HG02840 (cell line): ENCODE data around the gene ZNF283.
"Not testable (repeated sequence)": the region's sequence is repeated elsewhere in the genome, so short reads cannot be mapped to it uniquely, and the experiment has no call there.

Source experiments
- ATAC-seq: cut with Tn5 transposase; IDR thresholded peaks from one replicate; pipeline ENCODE4 v1.9.1; 2021; ENCODE audit warnings: mild to moderate bottlenecking, moderate library complexity, moderate number of reproducible peaks; ENCODE audit not compliant: unreplicated experiment, low FRiP score

The ZNF283 gene

DNA sequence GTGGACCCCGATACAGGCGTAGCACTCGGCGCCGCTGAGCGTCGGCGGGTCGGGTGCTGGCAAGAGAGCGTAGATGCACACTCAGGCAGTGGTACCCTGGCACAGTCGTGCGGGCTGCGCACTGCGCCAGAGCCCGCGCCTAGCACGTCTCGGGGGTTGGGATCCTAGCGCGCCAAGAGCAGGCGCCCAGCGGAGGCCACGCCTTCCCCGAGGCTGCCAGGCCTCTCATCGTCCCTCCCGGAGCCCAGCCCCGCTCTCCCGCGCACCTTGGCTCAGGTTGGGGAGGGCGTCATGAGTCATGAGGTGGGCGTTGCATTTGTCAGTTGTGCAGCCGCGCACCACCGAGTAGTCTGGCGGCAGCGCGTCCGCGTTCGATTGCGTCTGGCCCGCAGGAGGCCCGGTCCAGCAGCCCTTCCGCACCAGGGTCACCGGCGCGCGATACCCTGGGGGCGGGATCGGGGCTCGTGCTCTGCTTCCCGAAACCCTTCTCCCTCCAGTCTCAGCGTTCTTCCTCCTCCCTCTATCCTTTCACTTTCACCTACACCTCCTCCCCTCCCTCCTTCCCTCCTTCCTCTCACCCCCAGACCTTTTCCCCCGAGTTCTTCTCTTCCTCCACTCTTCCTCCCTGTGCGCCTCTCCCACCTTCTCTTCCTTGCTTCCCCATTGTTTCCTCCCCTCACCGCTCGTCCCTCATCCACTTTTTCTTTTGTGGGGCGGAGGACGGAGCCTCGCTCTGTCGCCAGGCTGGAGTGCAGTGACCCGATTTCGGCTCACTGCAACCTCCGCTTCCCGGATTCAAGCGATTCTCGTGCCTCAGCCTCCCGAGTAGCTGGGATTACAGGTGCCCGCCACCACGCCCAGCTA is 28.3 kb upstream of the ZNF283 start:
- ATAC-seq: no peak

- no peak for ATAC-seq
These were observed 27.5 kb upstream of the ZNF283 start for GRCh38 chr19:43799502-43800142.

DNA sequence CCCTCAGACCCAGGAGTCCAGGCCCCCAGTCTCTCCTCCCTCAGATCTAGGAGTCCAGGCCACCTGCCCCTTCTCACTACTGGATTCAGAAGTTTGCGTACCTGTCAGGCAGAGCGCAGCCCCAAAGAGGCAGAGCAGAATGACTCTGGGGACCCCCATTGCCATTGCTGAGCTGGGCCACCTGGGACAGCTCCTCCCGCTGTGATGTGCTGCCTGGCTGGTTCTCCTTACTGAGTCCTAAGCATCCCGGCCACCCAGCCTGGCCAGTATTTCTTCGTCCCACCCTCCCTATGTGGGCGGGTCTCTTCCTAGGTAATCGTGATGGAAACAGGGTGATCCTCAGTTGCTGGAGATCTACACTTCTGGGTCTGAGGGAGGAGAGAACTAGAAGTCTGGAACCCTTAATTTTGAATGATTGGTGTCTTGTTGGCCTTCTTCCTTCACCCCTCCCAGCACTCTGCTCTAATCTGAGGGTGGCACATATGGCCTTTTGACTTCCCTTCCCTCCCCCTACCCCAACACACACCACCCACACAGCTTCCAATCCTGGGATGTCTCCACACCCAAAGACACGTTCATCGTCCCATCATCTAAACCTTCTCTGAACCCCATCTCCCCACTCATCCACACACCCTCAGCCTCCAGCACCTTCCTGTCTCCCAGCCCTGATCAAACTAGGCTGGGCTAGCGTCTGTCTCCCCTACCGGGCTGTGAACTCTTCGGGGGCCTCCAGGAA is 24.7 kb upstream of the ZNF283 start, which contains the start of gene LYPD5:
TSS of gene LYPD5 (minus strand) at position 232 of the 736 bp plus-strand sequence. CDS start at position 165, 67 bp downstream.
- ATAC-seq: no peak

DNA sequence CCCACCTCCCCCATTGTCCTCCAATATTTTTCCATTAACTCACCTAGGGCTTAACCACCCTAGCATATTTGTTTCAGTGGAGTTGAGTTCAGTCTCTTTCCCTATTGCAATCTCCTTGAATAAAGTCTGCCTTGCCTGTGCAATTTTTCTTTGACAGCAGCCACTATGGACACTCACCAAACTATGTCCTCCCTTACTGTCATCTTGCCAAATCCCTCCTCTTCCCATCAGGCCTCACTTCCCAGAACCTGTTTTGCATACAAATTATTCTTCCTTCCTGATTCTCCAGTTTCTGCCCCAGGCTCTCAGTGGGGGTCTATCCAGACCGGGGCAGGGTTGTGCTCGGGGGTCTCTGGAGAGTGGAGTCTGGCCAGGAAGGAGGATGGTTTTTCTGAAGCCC is 22.7 kb upstream of the ZNF283 start:
- no peak for ATAC-seq

DNA sequence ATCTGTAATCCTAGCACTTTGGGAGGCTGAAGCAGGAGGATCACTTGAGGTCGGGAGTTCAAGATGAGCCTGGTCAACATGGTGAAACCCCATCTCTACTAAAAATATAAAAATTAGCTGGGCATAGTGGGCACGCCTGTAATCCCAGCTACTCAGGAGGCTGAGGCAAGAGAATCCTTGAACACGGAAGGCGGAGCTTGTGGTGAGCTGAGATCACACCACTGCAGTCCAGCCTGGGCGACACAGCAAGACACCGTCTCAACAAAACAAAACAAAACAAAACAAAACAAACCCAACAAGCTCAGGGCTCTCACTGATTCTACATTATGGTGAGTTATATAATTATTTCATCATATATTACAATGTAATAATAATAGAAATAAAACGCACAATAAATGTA is 20.7 kb upstream of the ZNF283 start:
- not testable (repeated sequence) for ATAC-seq

- no peak for ATAC-seq
These were observed 20.3 kb upstream of the ZNF283 start for GRCh38 chr19:43806848-43807247.

GRCh38 chr19:43807651-43808050 is 19.5 kb upstream of the ZNF283 start:
- ATAC-seq: no peak

- no peak for ATAC-seq
These were observed 17.1 kb upstream of the ZNF283 start for GRCh38 chr19:43809762-43810696.

DNA sequence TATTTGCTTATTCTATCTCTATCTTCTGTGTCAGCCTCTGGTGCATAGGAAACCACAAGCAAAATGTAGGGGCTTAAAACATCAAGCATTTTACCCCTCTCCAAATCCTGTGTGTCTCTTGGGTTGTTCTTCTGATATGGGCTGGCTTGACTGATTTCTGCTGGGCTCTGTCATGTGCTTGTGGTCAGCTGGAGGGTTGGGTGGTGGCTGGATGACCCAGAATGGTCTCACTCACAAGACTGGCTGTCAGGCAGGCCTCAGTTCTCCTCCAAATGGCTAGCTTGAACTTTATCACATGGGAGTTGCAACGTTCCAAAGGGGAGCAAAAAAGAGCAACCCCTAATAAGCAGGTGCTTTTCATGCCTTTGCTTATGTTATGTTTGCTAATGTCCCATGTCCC is 15.3 kb upstream of the ZNF283 start:
- ATAC-seq: no peak

DNA sequence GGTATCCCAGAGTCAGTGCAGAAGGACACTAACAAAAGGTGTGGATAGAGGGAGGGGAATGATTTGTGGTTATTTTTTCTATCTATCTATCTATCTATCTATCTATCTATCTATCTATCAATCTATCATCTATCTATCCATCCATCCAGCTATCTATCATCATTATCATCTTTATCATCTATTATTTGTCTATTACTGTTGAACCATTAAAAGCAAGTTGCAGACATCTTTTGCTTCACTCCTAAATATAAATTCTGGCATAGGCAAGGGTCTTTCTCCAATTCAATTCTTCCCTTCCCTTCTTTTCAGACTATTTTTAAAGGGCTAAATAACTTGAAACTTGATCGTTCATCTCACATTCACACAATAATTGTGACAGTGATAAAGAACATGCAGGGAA is 14.9 kb upstream of the ZNF283 start:
- ATAC-seq: no peak

DNA sequence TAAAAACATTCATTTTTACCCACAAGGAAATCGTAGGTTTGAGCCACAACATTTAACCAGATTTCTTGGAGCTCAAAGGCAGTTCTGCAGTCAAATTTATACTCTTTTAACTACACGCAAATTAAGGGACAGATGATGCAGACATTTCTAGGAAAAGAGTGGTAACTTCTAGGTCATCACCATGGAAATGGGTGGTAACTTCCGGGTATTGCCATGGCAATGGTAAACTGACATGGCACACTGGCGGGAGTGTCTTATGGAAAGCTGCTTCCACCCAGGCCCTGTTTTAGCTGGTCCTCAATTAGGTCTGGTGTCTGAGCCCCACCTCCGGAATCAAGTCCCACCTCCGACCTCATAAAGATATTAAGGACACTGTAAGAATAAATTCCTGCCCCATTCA is 14.4 kb upstream of the ZNF283 start:
- ATAC-seq: no peak

DNA sequence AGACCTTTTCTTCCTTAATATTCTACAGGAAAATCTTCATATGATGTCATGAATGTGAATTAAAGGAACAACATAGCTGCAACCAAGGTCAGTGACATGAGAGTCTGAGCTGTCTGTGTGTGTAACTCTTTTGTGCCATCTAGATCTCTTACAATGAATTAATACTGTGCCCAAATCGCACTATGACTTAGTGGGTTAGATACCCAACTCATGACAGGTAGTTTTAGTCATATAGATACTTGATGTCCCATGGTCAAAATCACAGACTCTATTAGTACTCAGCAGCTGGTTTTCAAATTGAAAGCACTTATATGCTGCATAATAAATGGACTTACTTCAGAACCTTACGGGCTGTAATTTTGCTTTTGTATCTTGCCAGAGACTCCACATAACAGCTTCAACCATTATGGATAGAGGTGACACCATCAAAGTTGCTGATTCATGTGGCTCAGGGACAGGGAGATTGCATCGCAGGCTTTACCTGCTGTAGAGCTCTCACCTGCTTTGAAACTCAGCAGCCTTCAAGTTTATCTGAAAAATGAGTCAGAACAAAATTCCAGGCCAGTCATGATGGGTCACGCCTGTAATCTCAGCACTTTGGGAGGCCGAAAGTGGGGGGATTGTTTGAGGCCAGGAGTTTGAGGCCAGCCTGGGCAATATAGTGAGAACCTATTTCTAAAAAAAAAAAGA is 12.3 kb upstream of the ZNF283 start:
- ATAC-seq: no peak

- ATAC-seq: not testable (repeated sequence)
These were observed 9.7 kb upstream of the ZNF283 start for GRCh38 chr19:43817454-43817853.

- ATAC-seq: no peak
These were observed 8.6 kb upstream of the ZNF283 start for GRCh38 chr19:43818500-43818899.

DNA sequence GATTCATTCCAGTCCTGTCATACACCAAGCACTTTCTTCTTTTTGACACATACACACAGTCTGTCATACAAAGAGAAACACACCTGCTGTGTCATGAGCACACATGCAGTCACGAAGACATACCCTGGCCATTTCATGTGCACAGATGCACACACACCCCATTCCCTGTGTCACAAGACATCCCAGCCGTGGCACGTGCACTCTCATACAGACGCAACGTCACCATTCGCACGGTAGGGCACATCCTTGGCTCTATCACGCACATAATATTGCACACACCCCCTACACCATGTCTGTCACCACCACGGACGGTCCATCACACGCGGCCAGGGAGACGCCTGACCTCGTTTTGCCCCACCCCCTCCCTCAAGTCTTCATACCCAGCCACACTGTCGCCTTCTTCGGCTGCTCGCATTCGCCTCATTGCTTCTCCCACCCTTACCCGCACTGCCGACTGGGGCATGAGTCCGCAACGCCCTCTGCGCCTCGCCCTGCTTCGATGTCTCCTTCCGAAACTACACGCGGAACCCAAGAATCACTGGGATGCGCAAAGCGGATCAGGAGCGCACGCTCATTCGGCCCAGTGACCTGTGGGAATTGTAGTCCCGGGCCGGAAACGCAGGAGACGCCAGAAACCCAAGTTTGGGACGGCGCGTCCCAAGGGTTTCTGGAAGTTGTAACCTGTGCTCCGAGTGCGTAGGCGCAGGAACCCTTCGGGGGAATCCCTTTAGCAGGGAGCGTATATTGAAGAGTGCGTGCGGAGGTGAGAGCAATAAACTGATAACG is 6.8 kb upstream of the ZNF283 start:
- no peak for ATAC-seq

DNA sequence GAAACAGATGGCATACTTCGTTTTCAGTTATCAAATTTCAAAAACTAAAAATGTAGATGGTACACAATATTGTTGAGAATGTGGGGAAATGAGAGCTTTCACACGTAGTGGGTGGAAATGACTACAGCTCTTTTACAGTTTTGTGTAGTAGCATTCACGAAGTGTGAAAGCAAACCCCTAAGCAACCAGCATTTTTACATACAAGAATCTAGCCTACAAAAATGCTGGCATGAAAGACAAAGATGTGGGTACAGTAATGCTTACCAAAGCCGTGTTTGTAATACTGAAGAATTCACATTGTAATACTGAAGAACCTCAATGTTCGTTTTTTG is 6.3 kb upstream of the ZNF283 start:
- no peak for ATAC-seq

GRCh38 chr19:43823856-43824255 is 3.3 kb upstream of the ZNF283 start:
- ATAC-seq: not testable (repeated sequence)

- ATAC-seq: not testable (repeated sequence)
These were observed 2.5 kb upstream of the ZNF283 start for GRCh38 chr19:43824572-43824971.

DNA sequence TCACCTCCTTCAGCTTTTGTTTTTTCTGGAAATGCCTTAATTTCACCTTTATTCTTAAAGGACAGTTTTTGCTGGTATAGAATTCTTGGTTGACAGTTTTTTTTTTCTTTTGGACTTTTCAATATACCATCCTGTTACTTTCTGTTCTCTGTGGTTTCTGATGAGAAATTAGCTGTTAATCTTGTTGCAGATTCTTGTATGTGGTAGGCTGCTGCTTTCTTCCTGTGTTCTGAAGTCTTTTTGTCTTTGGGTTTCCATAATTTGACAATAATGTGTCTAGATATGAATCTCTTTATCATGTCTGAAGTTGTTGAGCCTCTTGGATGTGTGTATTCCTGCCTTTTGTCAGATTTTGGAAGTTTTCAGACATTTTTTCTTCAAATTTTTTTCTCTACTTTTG is 12.0 kb downstream of the ZNF283 start:
- ATAC-seq: no peak
